Anterior cingulate cortex (tissue), 58 donors: ENCODE data around the gene CEP135.
A peak's percentile ranks its signal among the peaks of the same experiment; 100 is the strongest.
"Not testable (repeated sequence)": the region's sequence is repeated elsewhere in the genome, so short reads cannot be mapped to it uniquely, and the experiment has no call there.

Source experiments
- DNase-seq, 58 donors: peaks; one replicate each; lab custom pipeline; 2025; lab: John Stamatoyannopoulos, UW

The CEP135 gene

DNA sequence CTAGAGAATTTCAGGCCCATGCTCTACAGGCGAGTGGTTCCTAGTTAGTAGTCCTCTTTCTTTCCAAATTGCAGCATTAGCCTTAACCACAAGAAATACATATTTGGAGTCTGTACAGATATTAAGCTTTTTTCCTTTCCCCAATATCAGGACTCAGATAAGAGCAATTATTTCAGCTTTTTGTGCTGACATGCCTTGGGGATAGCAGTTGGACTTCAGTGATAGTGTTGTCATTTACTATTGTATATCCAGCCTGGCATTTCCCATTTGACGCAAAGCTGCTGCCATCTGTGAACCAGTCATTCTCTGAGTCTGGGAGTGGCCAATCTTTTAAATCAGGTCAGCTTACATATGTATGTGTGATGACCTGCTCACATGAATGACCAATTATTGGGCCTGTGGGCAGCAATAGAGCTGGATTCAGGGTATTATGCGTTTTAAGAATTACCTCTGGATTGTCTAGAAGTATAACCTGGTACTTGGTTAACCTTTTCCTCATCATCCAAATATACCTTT lies 6.8 kb upstream of the CEP135 start:
- no peak for DNase-seq

DNA sequence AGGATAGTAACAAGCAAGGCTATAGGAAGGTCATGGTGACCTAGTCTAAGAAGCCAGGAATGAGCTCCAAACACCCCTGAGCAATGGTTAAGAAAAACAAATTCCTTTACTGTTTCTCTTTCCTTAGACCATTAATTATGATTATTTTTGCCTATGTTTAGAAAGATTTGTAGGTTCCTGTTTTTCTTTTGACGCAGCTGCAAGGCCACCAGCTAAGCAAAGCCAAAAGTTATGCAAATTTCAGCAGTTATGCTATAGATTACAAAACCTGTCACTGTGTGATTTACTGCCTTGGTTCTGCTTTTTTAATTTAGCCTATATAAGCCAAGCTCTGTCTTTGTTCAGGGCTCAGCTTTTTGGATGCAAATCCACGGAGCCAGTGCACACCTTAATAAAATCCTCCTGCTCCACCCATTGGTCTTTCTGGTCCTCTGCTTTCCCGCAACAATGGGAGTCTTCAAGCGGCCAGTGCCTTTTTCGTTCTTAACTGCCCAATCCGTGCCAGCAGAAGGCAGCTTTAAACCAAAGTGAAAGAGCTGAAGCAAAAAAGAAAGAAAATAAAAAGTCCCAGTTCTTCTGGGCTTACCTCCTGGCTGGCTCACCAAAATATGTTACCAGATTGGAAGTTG lies 1.4 kb upstream of the CEP135 start:
- DNase-seq, result peak in 1 of 58 donors; percentile 2

DNA sequence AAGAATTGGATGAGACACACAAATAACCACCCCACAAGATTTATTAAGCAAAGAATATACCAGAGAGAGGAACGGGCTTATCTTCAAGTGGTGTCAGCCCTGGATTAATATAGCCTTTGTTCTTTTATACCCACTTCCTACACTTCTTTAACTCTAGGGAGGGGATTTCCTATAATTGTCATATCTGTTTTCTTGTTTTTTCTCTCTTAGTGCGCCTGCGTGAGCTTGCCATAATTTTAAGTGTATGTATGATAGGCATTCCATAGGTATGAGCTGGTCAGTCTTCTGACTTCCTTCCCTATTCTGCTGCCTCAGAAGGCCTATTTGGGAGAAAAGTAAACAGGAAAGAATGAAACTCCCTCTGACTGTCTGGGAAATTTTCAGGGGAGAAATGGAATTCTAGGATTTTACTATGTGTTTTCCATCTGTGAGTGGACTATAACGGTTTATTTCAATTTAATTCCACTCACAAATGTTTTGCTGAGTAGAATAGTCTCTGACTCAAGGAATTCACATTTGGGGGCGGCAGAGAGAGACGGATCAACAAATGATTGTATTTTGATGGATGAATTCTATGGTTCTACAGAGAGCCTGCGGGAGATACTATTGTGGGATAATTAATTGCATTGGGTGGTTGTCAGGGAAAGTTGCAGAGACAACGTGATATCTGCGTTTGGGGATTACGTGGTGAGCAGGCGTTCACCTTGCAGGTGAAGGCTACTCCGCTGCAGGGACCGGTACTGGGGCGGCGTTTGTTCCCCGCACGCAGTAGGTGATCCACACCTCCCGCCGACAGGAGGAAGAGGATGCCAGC lies 626 bp upstream of the CEP135 start:
- DNase-seq, result no peak

DNA sequence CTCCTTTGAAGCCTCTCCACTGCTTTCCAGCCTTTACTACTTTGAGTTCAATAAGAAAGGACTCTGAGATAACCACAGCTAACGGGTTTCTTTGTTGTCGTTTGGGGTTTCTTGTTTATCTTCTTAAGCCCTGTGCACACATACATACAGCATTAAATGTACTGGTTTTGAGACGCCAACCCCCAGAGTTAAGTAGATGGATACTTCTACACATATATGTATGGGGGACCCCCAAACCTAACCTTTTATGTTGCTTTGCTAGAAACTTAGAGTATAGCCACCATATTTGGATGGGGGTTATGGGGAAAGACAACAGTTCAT lies 697 bp downstream of the CEP135 start:
- no peak for DNase-seq

DNA sequence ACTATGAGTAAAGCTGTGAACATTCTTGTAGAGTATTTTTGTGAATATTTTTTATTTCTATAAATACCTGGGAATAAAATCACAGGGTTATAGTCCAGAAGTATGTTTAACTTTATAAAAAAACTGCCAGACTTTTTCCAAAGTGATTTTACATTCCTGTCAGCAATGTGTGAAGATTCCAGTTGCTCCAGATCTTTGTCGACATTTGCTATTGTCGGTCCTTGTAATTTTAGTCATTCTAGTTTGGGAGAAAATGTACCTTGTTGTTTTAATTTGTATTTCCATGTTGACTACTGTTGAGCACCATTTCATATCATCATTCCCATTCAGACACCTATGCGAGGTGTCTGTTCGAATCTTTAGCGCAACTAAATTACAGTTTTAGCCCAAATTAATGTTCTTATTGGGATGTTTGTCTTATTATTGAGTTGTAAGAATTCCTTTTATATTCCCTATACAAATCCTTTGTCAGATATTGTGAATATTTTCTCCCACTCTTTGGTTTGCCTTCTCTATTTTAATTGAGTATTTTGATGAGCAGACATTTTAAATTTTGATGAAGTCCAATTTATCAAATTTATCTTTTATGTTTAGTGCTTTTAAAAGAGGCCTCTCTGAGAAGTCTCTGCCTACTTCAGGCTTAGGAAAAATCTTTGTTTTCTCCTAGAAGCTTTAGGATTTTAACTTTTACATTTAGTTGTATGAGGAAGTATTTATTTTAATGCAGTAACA lies 2.6 kb downstream of the CEP135 start:
- DNase-seq, result no peak

DNA sequence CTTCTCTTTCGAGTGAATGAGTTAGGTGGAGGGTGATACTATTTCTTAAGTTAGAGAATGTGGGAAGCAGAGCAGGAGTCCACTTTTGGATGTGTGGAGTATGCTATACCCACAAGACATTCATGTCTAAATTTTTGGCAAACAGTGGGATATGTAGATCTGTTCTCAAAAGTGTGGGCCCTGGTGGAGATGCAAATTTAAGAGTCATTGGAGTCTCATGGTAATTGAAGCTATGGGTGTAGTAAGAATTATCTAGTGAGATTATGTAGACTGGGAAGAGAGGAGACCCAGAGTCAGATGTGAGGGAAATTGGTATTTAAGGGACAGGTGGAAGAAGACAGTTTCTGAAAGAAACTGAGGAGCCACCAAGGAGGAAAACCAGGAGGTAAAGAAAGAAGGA lies 7.0 kb downstream of the CEP135 start:
- no peak for DNase-seq

DNA sequence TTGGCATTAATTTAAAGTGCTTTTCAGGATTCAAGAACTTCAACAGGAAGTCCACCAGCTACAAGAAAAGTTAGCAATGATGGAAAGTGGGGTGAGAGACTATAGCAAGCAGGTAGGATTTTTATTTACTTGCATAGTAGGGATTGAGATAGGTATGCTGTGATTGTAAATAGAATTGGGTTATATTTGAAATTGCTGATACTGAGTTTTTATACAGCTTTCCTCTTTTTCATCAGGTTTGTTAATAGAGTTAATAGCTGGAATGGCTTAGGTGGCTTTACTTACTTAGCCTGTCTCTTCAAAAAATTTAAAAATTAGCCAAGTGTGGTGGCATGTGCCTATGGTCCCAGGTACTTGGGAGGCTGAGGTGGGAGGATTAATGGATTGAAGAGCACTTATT lies 10.9 kb downstream of the CEP135 start:
- no peak for DNase-seq

DNA sequence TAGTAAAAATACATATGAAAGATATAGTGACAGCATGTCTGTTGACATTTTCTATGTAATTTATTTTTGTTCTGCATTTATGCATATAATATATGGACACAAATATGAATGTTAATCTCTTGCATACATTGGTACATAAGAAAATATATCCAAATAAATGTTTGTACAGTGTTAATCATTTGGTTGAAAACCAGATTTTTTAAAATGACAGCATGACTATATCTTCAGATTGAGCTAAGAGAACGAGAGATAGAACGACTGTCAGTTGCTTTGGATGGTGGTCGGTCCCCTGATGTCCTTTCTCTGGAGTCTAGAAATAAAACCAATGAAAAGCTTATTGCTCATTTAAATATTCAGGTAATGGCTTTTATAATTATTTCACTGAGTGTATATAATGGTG lies 15.3 kb downstream of the CEP135 start:
- no peak for DNase-seq

DNA sequence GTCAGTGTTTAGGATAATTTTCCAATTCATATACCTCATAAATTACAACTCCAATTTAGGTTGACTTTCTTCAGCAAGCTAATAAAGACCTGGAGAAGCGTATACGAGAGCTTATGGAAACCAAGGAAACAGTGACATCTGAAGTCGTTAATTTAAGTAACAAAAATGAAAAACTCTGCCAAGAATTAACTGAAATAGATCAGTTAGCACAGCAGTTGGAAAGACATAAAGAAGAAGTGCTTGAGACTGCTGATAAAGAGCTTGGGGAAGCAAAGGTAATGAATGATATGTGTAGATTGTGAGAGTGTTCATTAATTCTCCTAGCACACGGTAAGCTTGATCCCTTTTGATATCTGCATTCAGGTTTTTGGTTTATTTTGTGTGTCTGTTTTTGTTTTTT lies 16.8 kb downstream of the CEP135 start:
- DNase-seq, result no peak

DNA sequence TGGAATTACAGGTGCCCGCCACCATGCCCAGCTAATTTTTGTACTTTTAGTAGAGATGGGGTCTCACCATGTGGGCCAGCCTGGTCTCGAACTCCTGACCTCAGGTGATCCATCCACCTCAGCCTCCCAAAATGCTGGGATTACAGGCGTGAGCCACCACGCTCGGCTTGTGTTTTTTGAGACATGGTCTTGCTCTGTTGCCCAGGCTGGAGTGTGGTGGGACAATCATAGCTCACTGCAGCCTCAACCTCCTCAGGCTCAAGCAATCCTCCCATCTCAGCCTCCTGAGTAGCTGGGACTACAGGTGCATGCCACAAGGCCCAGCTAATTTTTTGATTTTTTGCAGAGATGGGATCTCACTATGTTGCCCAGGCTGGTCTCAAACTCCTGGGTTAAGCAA lies 17.6 kb downstream of the CEP135 start:
- not testable (repeated sequence) for DNase-seq

DNA sequence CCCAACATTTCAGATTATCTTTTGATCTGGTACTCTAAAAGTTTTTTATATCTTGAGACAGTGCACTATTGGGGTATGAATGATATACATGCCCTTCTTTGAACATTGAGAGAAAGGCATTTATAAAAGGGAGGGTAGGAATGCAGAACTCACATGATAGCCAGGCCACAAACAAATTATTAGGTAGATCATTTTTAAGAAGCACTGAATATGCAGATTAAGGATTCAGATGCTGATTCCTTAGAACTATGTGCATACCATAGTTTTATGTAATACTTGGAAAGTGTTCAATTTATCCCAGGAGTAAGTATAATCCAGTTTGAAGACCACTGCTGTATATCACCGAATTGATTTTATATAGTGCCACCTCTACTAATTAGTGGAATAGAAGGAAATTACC lies 18.6 kb downstream of the CEP135 start:
- no peak for DNase-seq

DNA sequence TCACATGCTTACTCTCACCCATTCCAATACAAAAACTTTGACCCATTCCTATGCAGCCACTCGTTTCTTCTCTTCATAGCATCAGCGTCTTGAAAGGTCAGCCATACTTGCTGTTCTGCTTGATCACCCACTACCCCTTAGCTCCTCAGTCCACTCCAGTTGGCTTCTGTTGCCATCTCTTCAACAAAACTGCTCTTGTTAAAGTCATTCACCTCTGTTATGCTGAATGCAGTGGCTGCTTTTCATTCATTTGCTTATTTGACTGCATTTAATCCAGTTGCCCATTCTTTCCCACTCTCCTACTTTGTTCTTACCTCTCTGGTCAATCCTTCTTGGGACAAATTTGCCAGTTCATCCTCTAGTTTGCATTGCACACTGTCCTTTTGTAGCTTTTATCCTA lies 24.9 kb downstream of the CEP135 start:
- no peak for DNase-seq

DNA sequence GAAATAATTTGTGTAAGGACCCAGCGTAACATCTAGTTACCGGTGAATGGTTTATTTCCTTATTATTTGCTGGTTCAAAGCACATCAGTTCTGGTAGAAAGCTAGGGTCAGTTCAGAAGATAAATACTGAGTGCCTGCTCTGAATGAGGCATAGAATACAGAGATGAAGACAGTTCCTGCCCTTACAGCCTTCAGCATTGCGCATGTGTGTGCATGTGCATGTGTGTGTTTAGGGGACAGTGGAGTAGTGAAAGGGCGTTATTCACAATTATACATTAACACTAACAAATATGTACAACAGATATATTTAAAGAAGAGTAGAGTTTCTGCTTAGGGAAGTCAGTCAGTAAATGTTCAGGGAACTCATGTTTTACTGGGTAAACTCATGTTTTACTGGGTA lies 29.1 kb downstream of the CEP135 start:
- no peak for DNase-seq

DNA sequence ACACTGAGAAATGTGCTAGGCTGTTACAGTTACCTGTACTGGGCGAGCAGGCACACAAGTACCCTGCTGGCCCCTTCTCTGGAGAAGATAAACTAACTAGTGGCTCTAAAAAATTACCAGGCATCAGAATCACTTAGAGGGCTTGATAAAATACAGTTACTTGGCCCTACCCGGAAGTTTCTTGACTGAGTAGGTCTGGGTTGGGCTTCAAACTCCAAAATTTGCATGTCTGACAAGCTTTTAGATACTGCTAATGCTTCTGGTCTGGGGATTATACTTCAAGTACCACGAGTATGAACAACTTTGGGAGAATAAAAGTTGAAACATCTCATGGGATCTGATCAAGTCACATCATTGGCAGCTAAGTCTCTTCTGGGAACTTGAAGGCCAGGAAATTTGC lies 30.8 kb downstream of the CEP135 start:
- no peak for DNase-seq

DNA sequence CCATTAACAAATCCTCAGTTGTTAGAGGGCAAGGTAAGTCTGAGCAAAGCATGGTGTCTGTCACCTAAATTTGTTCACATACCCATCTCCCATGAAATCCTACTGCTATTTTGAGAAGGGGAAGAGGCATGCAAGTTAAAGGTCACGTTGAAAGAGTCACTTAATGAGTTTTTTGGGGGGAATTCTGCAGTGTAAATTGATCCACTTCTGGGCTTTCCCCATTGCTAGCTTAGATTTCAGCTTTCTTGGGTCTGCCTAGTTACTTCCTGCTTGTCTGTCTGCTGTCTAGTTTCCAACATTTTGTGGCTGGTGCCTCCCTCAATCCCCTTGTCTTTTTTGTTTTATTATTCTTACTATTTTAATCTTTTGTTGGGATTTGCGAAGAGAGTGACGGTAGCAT lies 32.0 kb downstream of the CEP135 start:
- DNase-seq, result no peak

DNA sequence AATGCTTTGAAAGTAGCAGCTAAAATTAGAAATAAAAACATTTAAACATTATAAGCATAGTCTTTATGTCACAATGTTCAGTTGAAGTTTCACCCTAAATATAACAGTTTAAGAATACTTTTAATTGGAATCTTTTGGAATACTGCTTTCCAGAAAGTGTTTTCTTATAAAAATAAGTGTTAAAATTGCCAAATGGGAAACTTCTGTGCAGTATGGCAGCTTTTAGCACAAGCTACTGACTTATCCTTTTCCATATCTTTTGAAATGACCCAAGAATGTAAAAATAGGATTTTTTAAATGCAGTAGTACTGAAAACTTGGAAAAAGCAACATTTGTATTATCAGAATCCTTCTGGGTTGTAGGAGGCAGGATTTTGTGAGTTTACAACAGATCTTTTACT lies 34.2 kb downstream of the CEP135 start:
- no peak for DNase-seq

DNA sequence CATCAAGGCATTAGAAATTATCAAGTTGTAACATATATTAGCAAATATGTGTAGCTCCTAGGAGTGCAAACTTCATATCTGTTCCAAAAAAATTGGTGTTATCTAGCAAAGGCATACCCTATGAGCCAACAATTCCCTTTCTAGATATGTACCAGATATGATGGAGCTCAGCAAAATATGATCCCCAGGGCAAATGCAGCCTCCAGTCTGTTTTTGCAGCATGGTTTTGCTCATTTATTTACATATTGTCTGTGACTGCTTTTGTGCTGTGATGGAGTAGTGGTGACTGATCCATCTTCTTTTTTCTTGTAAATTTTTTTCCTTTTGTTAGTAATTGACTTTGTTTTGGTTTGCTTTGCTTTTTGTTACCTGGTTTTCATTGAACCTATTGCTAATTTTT lies 41.0 kb downstream of the CEP135 start:
- DNase-seq, result no peak

DNA sequence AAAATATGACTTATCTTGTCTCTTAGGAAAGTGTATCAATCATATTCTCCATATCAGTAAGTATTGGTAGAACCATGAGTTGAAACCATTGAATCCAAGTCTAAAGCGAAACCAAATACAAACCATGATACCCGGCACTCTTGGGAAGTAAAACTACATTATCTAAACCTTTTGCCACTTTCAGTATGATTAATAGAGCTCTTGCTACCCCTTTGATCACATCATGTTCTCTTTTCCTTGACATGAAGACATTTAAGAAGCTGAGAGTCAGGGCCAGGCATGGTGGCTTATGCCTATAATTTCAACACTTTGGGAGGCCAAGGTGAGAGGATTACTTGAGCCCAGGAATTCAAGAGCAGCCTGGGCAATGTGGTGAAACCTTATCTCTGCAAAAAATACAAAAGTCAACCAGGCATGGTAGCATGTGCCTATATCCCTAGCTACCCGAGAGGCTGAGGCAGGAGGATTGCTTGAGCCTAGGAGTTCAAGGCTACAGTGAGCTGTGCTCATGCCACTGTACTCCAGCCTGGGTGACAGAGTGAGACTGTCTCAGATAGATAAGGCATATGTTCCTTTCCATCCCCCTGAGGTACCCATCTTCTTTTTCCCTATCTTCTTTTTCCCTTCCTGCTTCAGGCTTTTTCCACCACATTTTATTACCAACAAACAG lies 45.4 kb downstream of the CEP135 start:
- no peak for DNase-seq

DNA sequence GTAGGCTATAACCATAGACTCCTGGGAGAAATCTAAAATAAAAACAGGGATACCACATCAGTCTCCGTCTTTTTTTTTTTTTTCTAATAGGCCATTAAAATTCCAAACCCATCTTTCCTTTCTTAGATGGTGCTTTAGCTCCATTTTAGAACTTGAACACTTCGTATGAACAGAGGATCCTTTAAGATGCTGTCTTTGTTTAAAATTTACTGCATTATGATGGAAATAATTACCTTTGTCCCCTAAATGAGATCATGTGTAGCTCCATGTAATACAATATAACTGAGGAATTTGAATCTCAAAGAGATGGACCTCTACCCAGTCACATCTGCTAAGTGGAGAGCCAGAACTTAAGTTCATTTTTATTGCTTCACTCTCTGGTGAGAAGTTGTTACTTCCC lies 47.9 kb downstream of the CEP135 start:
- no peak for DNase-seq

DNA sequence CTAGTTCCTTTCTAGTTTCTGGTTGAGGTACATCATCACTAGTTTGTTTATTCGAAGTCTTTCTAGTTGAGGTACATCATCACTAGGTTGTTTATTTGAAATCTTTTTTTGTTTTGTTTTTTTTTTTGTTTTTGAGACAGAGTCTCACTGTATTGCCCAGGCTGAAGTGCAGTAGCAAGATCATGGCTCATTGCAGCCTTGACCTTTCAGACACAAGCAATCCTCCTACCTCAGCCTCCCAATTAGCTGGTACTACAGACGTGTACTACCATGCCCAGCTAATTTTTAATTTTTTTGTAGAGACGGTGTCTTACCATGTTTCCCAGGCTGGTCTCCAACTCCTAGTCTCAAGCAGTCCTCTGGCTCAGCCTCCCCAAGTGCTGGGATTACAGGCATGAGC lies 54.9 kb downstream of the CEP135 start:
- no peak for DNase-seq

DNA sequence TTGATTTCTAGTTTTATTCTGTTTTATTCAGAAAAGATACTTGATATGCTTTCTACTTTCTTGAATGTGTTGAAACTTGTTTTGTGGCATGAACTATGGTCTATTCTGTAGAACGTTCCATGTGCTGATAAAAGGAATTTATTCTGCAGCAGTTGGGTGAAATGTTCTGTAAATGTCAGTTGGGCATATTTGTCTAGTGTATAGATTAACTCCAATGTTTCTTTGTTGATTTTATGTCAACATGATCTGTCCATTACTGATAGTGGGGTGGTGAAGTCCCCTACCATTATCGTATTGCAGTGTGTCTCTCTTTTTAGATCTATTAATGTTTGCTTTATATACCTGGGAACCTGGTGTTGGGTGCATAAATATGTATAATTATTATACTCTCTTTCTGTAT lies 55.5 kb downstream of the CEP135 start:
- no peak for DNase-seq
